ENCODE measurements around the gene PRKAG1. TPM values are rescaled to one million over a fixed set of nuclear protein-coding genes. Genes with fewer than 3 reads are reported as not detected.

Gene PRKAG1
- total RNA-seq, 1 experiment from 2014 or later, result 92.8 TPM

GRCh38 chr12:49050507-49051372, 32.2 kb upstream of the PRKAG1 start:
- no peak for DNase-seq (ENCODE audit: extremely low read depth, low read depth)

GRCh38 chr12:49049566-49050224, 31.1 kb upstream of the PRKAG1 start:
- no peak for DNase-seq (ENCODE audit: extremely low read depth, low read depth)

GRCh38 chr12:49048953-49049352, 30.4 kb upstream of the PRKAG1 start:
- DNase-seq (ENCODE audit: extremely low read depth, low read depth), result no peak

- DNase-seq (ENCODE audit: extremely low read depth, low read depth), result no peak
These were observed 27.7 kb upstream of the PRKAG1 start for GRCh38 chr12:49046129-49046895.

GRCh38 chr12:49044660-49045059, 26.1 kb upstream of the PRKAG1 start:
- DNase-seq (ENCODE audit: extremely low read depth, low read depth), result no peak

GRCh38 chr12:49043856-49044258, 25.3 kb upstream of the PRKAG1 start:
- DNase-seq (ENCODE audit: extremely low read depth, low read depth), result peak; percentile 48

- no peak for DNase-seq (ENCODE audit: extremely low read depth, low read depth)
These were observed 24.7 kb upstream of the PRKAG1 start for GRCh38 chr12:49043241-49043640.

GRCh38 chr12:49041881-49042484, 23.4 kb upstream of the PRKAG1 start:
- no peak for DNase-seq (ENCODE audit: extremely low read depth, low read depth)

- no peak for DNase-seq (ENCODE audit: extremely low read depth, low read depth)
These were observed 22.7 kb upstream of the PRKAG1 start for GRCh38 chr12:49041036-49041880.

GRCh38 chr12:49040364-49040855, 21.8 kb upstream of the PRKAG1 start:
- DNase-seq (ENCODE audit: extremely low read depth, low read depth), result no peak

- no peak for DNase-seq (ENCODE audit: extremely low read depth, low read depth)
These were observed 21.1 kb upstream of the PRKAG1 start for GRCh38 chr12:49039421-49040363.

GRCh38 chr12:49038291-49038955, 19.8 kb upstream of the PRKAG1 start:
- DNase-seq (ENCODE audit: extremely low read depth, low read depth), result no peak

GRCh38 chr12:49037947-49038237, 19.3 kb upstream of the PRKAG1 start:
- DNase-seq (ENCODE audit: extremely low read depth, low read depth), result no peak

GRCh38 chr12:49037111-49037946, 18.8 kb upstream of the PRKAG1 start:
- DNase-seq (ENCODE audit: extremely low read depth, low read depth), result no peak

GRCh38 chr12:49036029-49036428, 17.5 kb upstream of the PRKAG1 start:
- DNase-seq (ENCODE audit: extremely low read depth, low read depth), result no peak

- no peak for DNase-seq (ENCODE audit: extremely low read depth, low read depth)
These were observed 15.7 kb upstream of the PRKAG1 start for GRCh38 chr12:49034286-49034622.

- no peak for DNase-seq (ENCODE audit: extremely low read depth, low read depth)
These were observed 15.2 kb upstream of the PRKAG1 start for GRCh38 chr12:49033611-49034285.

All from NCI-H460 (cell line).